ENCODE measurements around the gene PIPOX. TPM values are rescaled to one million over a fixed set of nuclear protein-coding genes. Genes with fewer than 3 reads are reported as not detected.

Gene PIPOX
- total RNA-seq, 1 donor from 2014 or later: 1.8 TPM

DNA sequence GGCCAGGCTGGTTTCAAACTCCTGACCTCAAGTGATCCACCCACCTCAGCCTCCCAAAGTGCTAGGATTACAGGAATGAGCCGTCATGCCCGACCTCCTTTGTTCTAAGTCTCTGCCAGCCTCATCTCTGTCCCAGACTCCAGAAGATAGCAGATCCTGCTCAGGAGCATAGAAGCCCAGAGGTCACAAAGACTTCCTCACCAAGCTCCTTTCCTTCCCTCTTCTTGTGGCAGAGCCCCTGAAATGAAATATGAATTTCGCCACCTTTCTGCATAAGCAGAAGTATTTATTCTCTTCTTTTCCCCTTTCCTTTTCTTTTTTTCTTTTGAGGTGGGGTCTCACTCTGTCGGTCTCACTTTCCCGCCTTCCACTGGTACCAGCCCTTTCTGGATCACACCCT lies 11.5 kb upstream of the PIPOX start:
- no peak for DNase-seq (ENCODE audit: low spot score)
- intact Hi-C loops (cut with micrococcal nuclease): no loop called here
- H3K36me3 Mint-ChIP-seq (ENCODE audit: low read depth): no peaks in the 10 kb centered on the region
- H3K4me3 Mint-ChIP-seq: no peak overlapping the region
- H3K27ac Mint-ChIP-seq: no peak overlapping the region
- H3K4me1 Mint-ChIP-seq (ENCODE audit: low read depth): no peaks in the 10 kb centered on the region
- H3K27me3 Mint-ChIP-seq (ENCODE audit: insufficient read depth): peaks cover 39% of the 10 kb centered on the region
- H3K9me3 Mint-ChIP-seq: peaks cover 5% of the 10 kb centered on the region

- Mint-ChIP-seq H3K4me3 (no peak overlapping the region), H3K36me3 (ENCODE audit: low read depth) (no peaks in the 10 kb centered on the region), H3K9me3 (peaks cover 5% of the 10 kb centered on the region), H3K27me3 (ENCODE audit: insufficient read depth) (peaks cover 32% of the 10 kb centered on the region), H3K27ac (no peak overlapping the region), H3K4me1 (ENCODE audit: low read depth) (no peaks in the 10 kb centered on the region)
- no peak for DNase-seq (ENCODE audit: low spot score)
- intact Hi-C loops (cut with micrococcal nuclease): no loop called here
Measured at GRCh38 chr17:29032013-29032856, 10.7 kb upstream of the PIPOX start.

DNA sequence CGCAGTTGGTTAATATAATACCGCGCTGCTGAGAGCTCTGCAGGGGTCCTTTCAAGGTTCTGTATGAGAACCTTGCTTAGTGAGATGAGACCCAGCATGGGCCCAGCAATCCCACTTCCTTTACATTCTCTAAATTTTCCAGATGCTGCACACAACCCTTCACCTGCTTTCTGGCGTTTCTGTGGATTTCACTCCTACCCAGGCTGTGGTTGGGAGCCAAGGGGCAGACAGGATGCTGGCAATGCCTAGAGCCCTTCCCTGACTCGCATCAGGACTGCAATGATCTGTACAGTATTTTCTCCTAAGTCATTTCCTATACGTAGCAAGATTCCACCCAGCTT lies 10.1 kb upstream of the PIPOX start:
- Mint-ChIP-seq H3K4me3 (no peak overlapping the region), H3K27me3 (ENCODE audit: insufficient read depth) (peaks cover 28% of the 10 kb centered on the region), H3K9me3 (peaks cover 5% of the 10 kb centered on the region), H3K27ac (no peak overlapping the region), H3K36me3 (ENCODE audit: low read depth) (no peaks in the 10 kb centered on the region), H3K4me1 (ENCODE audit: low read depth) (no peaks in the 10 kb centered on the region)
- intact Hi-C loops (cut with micrococcal nuclease): no loop called here
- no peak for DNase-seq (ENCODE audit: low spot score)

DNA sequence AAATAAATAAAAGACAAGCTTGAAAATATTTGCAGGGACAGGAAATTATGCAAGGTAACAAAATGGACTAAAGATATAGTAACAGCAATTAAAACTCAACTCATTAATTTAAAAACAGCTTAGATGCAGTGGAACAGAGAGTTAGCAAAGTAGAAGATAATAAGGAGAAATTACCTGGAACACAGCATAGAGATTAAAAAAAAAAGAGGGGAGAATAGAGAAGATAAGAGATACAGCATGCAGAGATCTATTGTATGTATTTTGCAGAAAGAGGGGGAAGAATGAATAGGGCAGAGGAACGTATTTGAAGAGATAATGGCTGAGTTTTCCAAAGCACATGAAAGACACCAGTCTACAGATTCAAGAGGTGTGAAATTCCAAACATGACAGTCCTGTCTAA lies 8.4 kb upstream of the PIPOX start:
- Mint-ChIP-seq H3K36me3 (ENCODE audit: low read depth) (no peaks in the 10 kb centered on the region), H3K4me1 (ENCODE audit: low read depth) (no peaks in the 10 kb centered on the region), H3K9me3 (peaks cover 5% of the 10 kb centered on the region), H3K27ac (no peak overlapping the region), H3K27me3 (ENCODE audit: insufficient read depth) (peaks cover 23% of the 10 kb centered on the region), H3K4me3 (no peak overlapping the region)
- DNase-seq (ENCODE audit: low spot score): no peak
- intact Hi-C loops (cut with micrococcal nuclease): no loop called here

DNA sequence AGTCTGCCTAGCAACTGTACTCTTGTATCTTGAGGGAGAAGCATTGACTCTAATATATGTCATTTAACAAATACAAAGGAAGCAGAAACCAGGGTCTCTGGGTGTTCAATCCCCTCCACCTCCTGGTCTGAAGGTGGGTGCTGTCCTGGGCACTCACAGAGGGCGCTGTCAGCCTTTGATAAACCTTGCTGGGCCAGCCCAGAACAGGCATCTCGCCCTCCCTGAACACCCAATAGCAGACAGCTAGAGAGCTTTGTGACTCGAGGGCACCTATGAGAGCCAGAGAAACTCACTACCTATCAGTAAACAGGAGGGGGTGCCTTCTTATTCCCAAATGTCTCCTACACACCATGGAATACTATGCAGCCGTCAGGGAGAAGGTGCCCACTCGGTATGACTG lies 6.4 kb upstream of the PIPOX start:
- H3K9me3 Mint-ChIP-seq: peaks cover 5% of the 10 kb centered on the region
- DNase-seq (ENCODE audit: low spot score): no peak
- H3K27ac Mint-ChIP-seq: no peak overlapping the region
- intact Hi-C loops (cut with micrococcal nuclease): no loop called here
- no peaks in the 10 kb centered on the region for H3K4me1 Mint-ChIP-seq (ENCODE audit: low read depth)
- H3K27me3 Mint-ChIP-seq (ENCODE audit: insufficient read depth): peaks cover 21% of the 10 kb centered on the region
- no peak overlapping the region for H3K4me3 Mint-ChIP-seq
- H3K36me3 Mint-ChIP-seq (ENCODE audit: low read depth): no peaks in the 10 kb centered on the region

DNA sequence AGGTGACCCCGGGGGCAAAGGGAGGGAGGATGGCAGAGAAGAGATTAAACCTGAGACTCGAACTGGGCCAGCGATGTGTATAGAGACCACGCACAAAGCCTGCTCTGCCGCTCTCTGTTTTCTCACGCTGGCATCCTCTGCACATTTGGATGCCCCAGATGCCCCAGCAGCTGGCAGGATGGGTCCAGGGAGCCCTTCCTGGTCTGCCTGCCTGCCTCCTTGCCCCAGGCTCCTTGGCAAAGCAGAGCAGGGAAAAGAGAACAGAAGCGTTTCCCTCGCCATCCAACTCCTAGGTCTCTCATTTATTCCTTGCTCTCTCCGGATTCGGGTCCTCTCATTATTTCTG lies 5.2 kb upstream of the PIPOX start:
- DNase-seq (ENCODE audit: low spot score): no peak
- Mint-ChIP-seq H3K27me3 (ENCODE audit: insufficient read depth) (peaks cover 16% of the 10 kb centered on the region), H3K9me3 (peaks cover 5% of the 10 kb centered on the region), H3K4me3 (no peak overlapping the region), H3K36me3 (ENCODE audit: low read depth) (no peaks in the 10 kb centered on the region), H3K4me1 (ENCODE audit: low read depth) (no peaks in the 10 kb centered on the region), H3K27ac (no peak overlapping the region)
- intact Hi-C loops (cut with micrococcal nuclease): no loop called here

DNA sequence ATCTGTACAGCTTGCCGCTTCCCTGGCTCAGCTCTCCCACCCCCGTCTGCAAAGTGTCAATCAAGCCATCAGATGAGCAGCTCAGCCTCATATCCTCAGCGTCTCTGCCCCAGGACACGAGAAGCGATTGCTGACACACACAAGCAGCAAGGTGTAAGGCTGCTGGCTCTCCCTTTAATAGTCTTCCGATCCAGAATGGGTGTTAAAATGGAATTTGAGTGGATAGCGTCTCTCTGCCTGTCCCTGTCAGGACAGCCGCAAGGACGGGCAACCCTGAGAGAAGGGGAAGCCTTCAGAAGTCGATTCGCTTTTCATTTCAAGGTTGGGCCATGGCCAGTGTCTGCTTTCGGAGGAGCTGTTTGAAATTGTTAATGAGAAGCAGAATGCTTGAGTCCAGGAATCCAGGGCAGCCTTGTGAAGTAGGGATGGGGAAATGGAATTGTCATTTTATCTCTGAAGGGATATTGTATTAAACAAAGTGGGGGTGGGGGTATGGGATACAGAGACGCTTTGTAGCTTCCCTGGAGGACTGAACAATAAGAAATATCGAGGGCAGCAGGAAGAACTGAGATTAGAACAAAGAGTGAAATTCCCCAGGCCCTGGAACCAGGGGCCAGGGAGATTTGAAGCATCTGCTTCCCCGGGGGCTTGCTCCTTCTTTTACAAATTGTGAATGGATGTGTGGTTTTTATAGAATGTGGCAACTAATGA lies 4.7 kb upstream of the PIPOX start:
- H3K4me3 Mint-ChIP-seq: no peak overlapping the region
- H3K36me3 Mint-ChIP-seq (ENCODE audit: low read depth): no peaks in the 10 kb centered on the region
- H3K27ac Mint-ChIP-seq: no peak overlapping the region
- H3K4me1 Mint-ChIP-seq (ENCODE audit: low read depth): no peaks in the 10 kb centered on the region
- H3K9me3 Mint-ChIP-seq: peaks cover 5% of the 10 kb centered on the region
- H3K27me3 Mint-ChIP-seq (ENCODE audit: insufficient read depth): peaks cover 13% of the 10 kb centered on the region
- no peak for DNase-seq (ENCODE audit: low spot score)
- intact Hi-C loops (cut with micrococcal nuclease): no loop called here

DNA sequence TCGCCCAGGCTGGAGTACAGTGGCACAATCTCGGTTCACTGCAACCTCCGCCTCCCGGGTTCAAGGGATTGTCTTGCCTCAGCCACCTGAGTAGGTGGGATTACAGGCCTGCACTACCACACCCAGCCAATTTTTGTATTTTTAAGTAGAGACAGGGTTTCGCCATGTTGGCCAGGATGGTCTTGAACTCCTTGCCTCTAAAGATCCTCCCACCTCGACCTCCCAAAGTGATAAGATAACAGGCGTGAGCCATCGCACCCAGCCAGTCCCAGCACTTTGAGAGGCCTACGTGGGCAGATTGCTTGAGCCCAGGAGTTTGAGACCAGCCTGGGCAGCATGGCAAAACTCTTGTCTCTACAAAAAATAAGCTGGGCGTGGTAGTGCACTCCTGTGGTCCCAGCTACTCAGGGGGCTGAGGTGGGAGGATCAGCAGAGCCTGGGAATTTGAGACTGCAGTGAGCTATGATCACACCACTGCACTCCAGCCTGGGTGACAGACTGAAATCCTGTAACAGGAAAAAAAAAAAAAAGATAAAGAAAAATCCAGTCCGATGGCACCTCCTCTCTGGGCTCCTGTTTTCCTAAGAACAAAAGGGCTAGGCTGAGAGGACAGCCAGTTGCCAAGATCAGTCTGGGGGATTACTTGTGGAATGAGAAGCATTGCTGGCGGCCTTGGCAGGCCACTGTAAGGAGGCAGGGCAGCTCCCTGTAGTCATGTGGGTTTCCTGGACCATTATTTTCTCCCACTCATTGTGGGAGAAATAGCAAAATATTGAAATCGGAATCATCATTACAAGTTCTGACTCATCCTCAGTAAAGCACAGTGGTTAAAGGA lies 3.0 kb upstream of the PIPOX start:
- Mint-ChIP-seq H3K27me3 (ENCODE audit: insufficient read depth) (peaks cover 3% of the 10 kb centered on the region), H3K36me3 (ENCODE audit: low read depth) (no peaks in the 10 kb centered on the region), H3K4me1 (ENCODE audit: low read depth) (no peaks in the 10 kb centered on the region), H3K27ac (no peak overlapping the region), H3K4me3 (no peak overlapping the region), H3K9me3 (no peaks in the 10 kb centered on the region)
- no peak for DNase-seq (ENCODE audit: low spot score)
- intact Hi-C loops (cut with micrococcal nuclease): no loop called here

DNA sequence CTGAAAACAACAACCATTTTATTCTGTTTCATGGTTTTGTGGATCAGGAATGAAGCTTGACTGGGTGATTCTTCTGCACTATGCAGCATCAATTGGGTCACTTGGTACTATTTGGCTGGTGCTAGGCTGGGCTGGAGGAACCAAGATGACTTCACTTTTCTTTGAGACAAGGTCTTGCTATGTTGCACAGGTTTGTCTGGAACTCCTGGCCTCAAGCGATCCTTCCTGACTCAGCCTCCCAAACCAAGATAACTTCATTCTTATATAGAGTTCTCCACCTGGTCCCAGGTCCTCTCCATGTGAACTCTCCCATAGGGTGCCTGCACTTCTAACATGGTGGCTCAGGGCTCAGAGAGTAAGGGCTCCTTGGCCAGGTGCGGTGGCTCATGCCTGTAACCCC lies 1.9 kb upstream of the PIPOX start:
- intact Hi-C loops (cut with micrococcal nuclease): no loop called here
- no peak overlapping the region for H3K27ac Mint-ChIP-seq
- DNase-seq (ENCODE audit: low spot score): no peak
- H3K4me1 Mint-ChIP-seq (ENCODE audit: low read depth): no peaks in the 10 kb centered on the region
- no peaks in the 10 kb centered on the region for H3K9me3 Mint-ChIP-seq
- no peak overlapping the region for H3K4me3 Mint-ChIP-seq
- H3K27me3 Mint-ChIP-seq (ENCODE audit: insufficient read depth): peaks cover 4% of the 10 kb centered on the region
- no peaks in the 10 kb centered on the region for H3K36me3 Mint-ChIP-seq (ENCODE audit: low read depth)

- Mint-ChIP-seq H3K27me3 (ENCODE audit: insufficient read depth) (peaks cover 2% of the 10 kb centered on the region), H3K4me1 (ENCODE audit: low read depth) (no peaks in the 10 kb centered on the region), H3K4me3 (no peak overlapping the region), H3K27ac (no peak overlapping the region), H3K9me3 (no peaks in the 10 kb centered on the region), H3K36me3 (ENCODE audit: low read depth) (no peaks in the 10 kb centered on the region)
- DNase-seq (ENCODE audit: low spot score): no peak
- intact Hi-C loops (cut with micrococcal nuclease): no loop called here
Measured at GRCh38 chr17:29041571-29041970, 1.4 kb upstream of the PIPOX start.

GRCh38 chr17:29042026-29042678 lies 789 bp upstream of the PIPOX start:
- no peak overlapping the region for H3K27ac Mint-ChIP-seq
- H3K36me3 Mint-ChIP-seq (ENCODE audit: low read depth): no peaks in the 10 kb centered on the region
- no peak for DNase-seq (ENCODE audit: low spot score)
- intact Hi-C loops (cut with micrococcal nuclease): no loop called here
- H3K27me3 Mint-ChIP-seq (ENCODE audit: insufficient read depth): peaks cover 2% of the 10 kb centered on the region
- H3K4me1 Mint-ChIP-seq (ENCODE audit: low read depth): no peaks in the 10 kb centered on the region
- no peaks in the 10 kb centered on the region for H3K9me3 Mint-ChIP-seq
- no peak overlapping the region for H3K4me3 Mint-ChIP-seq

DNA sequence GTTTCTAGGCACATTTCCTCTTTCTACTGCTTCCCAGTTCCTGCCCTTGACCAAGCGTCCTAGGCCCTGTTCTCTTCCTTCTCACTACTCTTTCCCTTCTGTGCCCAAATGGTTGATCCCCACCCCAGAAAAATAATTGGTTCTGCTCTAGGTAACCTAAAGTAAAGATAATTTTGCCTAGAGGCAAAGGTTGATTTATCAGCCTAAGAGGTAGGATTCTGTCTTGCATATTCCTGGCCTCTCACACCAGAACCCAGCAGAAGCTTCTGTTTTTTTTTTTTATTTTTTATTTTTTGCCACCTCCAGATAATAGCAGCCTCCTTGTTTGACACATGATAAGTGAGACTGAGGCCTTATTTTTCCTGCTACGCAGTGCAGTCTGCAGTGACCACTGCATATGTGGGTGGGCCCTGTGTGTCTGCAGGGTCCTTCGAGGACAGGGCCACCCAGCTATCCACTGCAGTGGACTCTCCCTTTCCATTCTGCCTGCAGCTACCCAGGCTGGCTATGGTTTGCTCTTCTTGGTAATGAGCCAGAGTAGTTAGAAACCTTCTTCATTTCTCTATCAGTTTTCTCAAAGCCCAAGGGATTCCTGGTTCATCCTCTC lies 701 bp downstream of the PIPOX start:
- intact Hi-C loops (cut with micrococcal nuclease): no loop called here
- no peak overlapping the region for H3K4me3 Mint-ChIP-seq
- H3K9me3 Mint-ChIP-seq: no peaks in the 10 kb centered on the region
- H3K4me1 Mint-ChIP-seq (ENCODE audit: low read depth): peaks cover 4% of the 10 kb centered on the region
- H3K36me3 Mint-ChIP-seq (ENCODE audit: low read depth): no peaks in the 10 kb centered on the region
- no peak overlapping the region for H3K27ac Mint-ChIP-seq
- DNase-seq (ENCODE audit: low spot score): no peak
- peaks cover 4% of the 10 kb centered on the region for H3K27me3 Mint-ChIP-seq (ENCODE audit: insufficient read depth)
